ENCODE measurements around the gene ATP10A. TPM values are rescaled to one million over a fixed set of nuclear protein-coding genes. Genes with fewer than 3 reads are reported as not detected.
A peak's percentile ranks its signal among the peaks of the same experiment; 100 is the strongest.

The ATP10A gene
- total RNA-seq, 4 donors from 2014 or later, result 8.1 to 36.0 (median 17.9) TPM

DNA sequence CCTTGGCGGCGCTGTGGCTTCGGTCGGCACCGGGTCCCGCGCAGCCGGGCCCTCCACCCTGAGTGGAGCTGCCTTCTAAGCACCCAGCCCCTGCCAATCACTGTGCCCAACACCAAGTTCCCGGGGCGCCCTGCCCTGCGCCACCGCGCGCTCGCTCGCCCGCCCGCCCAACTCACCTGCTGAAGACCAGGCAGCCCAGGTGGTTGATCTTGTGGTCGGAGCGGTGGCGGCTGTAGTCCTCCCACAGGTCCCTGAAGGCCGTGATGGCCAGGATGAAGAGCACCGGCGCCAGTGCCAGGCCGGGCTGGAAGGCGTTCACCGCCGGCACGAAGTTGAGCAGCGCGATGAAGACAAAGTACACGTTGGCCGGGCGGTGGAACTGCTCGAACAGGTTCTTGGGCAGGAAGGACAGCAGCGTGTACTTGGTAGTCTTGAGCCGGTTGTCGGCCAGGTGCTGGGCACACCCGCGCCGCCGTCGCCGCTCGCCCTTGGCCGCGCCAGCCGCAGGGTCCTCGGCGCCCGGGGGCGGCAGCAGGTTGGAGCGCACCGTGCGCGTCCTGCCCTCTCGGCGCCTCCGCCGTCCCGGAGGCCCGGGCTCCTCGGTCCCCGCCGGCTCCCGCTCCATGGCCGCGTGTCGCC is 536 bp downstream of the ATP10A start:
- WGBS, 2 donors, result 2% methylated on average over 10 to 27 of the region's 69 CpGs
- Histone ChIP-seq H3K27me3 (peaks cover 0 to 4% of the 10 kb centered on the region in 2 donors), H3K36me3 (no peaks in the 10 kb centered on the region), H3K4me3 (peak overlapping the region; percentile 57 to 70 (median 60)), H3K4me1 (peaks cover 0 to 52% (median 2%) of the 10 kb centered on the region in 4 donors), H3K9me3 (no peaks in the 10 kb centered on the region), H3K27ac (peak overlapping the region; percentile 3 to 81 (median 64))
- TF ChIP-seq EP300 (IDR thresholded peaks at IDR 0.05), result no peak
- TF ChIP-seq POLR2A (IDR thresholded peaks at IDR 0.05), result no peak
- no peak for TF ChIP-seq CTCF (IDR thresholded peaks at IDR 0.05)
- no peak for DNase-seq (ENCODE audit: low spot score in 2 of 2)

DNA sequence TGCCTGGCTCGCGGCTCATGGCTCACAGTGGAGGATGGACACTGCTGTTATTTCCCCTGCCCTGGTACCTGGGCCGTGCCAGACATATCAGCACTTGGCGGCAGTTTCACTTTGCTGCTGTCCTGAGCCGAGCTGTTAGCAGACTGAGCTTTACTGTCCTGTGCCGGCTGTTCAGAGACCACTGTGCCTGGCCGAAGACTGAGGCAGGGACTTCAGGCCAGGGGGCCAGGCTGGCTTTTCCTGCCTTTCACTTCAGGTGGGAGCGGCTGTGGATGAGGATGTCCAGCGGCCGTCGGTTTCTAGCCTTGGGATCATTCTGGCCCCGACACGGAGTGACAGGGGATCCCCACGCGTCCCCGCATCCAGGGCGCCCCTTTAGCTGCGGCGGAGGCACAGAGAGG is 1.1 kb downstream of the ATP10A start:
- no peaks in the 10 kb centered on the region for H3K9me3 ChIP-seq
- peak overlapping the region; percentile 57 to 70 (median 60) for H3K4me3 ChIP-seq
- TF ChIP-seq CTCF (IDR thresholded peaks at IDR 0.05), result no peak
- no peak for TF ChIP-seq POLR2A (IDR thresholded peaks at IDR 0.05)
- no peak for TF ChIP-seq EP300 (IDR thresholded peaks at IDR 0.05)
- 31 to 39% methylated on average over 11 to 13 of the region's 19 CpGs for WGBS, 2 donors
- peaks cover 0 to 52% (median 2%) of the 10 kb centered on the region in 4 donors for H3K4me1 ChIP-seq
- H3K27ac ChIP-seq, result peak overlapping the region; percentile 3 to 81 (median 64)
- H3K36me3 ChIP-seq, result no peaks in the 10 kb centered on the region
- DNase-seq (ENCODE audit: low spot score in 2 of 2), result no peak
- peaks cover 0 to 4% of the 10 kb centered on the region in 2 donors for H3K27me3 ChIP-seq

GRCh38 chr15:25860885-25861866 is 2.0 kb downstream of the ATP10A start:
- 78 to 81% methylated on average over 20 of the region's 20 CpGs for WGBS, 2 donors
- Histone ChIP-seq H3K27ac (peak overlapping the region in 3 of 4 donors; percentile 64 to 81 (median 64)), H3K9me3 (no peaks in the 10 kb centered on the region), H3K4me1 (peaks cover 0 to 52% (median 2%) of the 10 kb centered on the region in 4 donors), H3K36me3 (no peaks in the 10 kb centered on the region), H3K27me3 (peaks cover 0 to 4% of the 10 kb centered on the region in 2 donors), H3K4me3 (peak overlapping the region; percentile 57 to 70 (median 60))
- TF ChIP-seq POLR2A (IDR thresholded peaks at IDR 0.05) (no peak), CTCF (IDR thresholded peaks at IDR 0.05) (no peak), EP300 (IDR thresholded peaks at IDR 0.05) (no peak)
- DNase-seq (ENCODE audit: low spot score in 2 of 2), result no peak

DNA sequence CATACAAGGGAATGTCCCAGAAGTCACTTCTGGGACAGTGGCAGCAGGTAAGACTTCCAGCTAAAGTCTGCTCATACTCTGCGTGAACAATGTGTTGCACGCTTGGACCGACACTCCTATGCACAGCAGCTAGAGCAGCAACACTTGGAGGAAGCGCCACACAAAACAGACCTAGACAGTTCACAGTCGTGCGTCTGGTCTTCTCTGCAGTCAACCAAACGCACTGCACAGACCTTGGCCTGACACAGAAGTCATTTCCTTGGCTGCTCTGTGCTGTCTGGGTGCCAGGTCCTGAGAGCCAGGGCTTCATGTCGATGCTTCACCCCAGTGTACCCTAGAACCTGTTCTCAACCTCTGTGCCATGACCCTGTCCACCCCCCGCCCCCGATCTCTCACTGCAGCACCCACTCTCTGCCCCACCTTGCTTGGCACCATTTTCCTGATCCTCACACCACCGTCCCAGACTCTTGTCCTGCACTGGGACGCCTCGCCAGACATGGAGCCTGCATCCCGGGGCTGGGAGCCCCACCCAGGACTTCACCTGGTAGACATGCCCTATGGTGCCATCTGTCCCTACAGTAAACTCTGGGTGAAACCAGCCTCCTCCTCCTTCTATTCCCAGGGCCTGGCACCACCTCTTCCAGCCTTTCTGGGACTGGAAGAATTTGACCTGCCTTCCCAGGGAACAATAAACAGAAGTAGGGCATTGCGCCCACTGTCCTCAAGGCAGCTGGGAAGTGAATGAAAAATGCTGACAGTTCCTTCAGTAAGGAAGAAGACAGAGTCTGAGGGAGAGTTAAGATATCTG is 3.1 kb downstream of the ATP10A start:
- no peak for DNase-seq (ENCODE audit: low spot score in 2 of 2)
- H3K27ac ChIP-seq, result peak overlapping the region in 3 of 4 donors; percentile 2 to 81 (median 64)
- H3K4me1 ChIP-seq, result peaks cover 0 to 52% (median 2%) of the 10 kb centered on the region in 4 donors

More for the DNA sequence above, 3.1 kb downstream of the ATP10A start:
- TF ChIP-seq CTCF (IDR thresholded peaks at IDR 0.05) (no peak), EP300 (IDR thresholded peaks at IDR 0.05) (peak in 1 of 2 donors; percentile 20), POLR2A (IDR thresholded peaks at IDR 0.05) (no peak)
- peak overlapping the region in 1 of 4 donors; percentile 70 for H3K4me3 ChIP-seq
- WGBS, 2 donors, result 72 to 74% methylated on average over 15 of the region's 15 CpGs
- H3K9me3 ChIP-seq, result no peaks in the 10 kb centered on the region
- peaks cover 0 to 4% of the 10 kb centered on the region in 2 donors for H3K27me3 ChIP-seq
- H3K36me3 ChIP-seq, result no peaks in the 10 kb centered on the region
